Measurements from ENCODE around the gene SPTLC3. TPM values are rescaled to one million over a fixed set of nuclear protein-coding genes. Genes with fewer than 3 reads are reported as not detected.

Gene SPTLC3
- total and polyA plus RNA-seq, 2 donors (not counting 1 experiment from before 2014, with no cell fraction given): not detected

- Histone ChIP-seq H3K27me3 (replicated peaks in 1 of 4; ENCODE audit: control extremely low read depth in 1 of 4, control insufficient read depth in 3 of 4, insufficient read depth in 4 of 4, low read length in 3 of 4) (no peaks in the 10 kb centered on the region), H2AFZ (ENCODE audit: insufficient read depth, low read depth, low read length, poor library complexity, severe bottlenecking) (no peak overlapping the region), H3K4me2 (replicated peaks; ENCODE audit: low read depth, low read length, poor library complexity, severe bottlenecking) (no peak overlapping the region), H3K79me2 (ENCODE audit: control insufficient read depth, insufficient read depth, low read length) (no peaks in the 10 kb centered on the region), H3K4me3 (ENCODE audit: control extremely low read depth in 1 of 5, extremely low read depth in 1 of 5, insufficient read depth in 1 of 5, low read depth in 2 of 5, low read length in 4 of 5) (no peak overlapping the region), H3K9ac (ENCODE audit: low read length) (no peak overlapping the region), H3K9me3 (ENCODE audit: control extremely low read depth in 1 of 3, control insufficient read depth in 2 of 3, insufficient read depth in 1 of 3, low read length in 2 of 3) (no peaks in the 10 kb centered on the region), H3K36me3 (replicated peaks in 1 of 2; ENCODE audit: control extremely low read depth in 1 of 2, control insufficient read depth in 1 of 2, extremely low read depth in 1 of 2, insufficient read depth in 2 of 2, low read length in 1 of 2) (no peaks in the 10 kb centered on the region), H3K27ac (ENCODE audit: low read length in 2 of 2) (no peak overlapping the region), H3K4me1 (ENCODE audit: control insufficient read depth in 2 of 2, insufficient read depth in 2 of 2, low read length in 2 of 2) (no peaks in the 10 kb centered on the region), H4K20me1 (ENCODE audit: control insufficient read depth, insufficient read depth, low read length, poor library complexity, severe bottlenecking) (no peaks in the 10 kb centered on the region)
- no peaks in the 10 kb centered on the region for H3K9me3 Mint-ChIP-seq (ENCODE audit: insufficient read depth)
- WGBS (ENCODE audit: insufficient coverage): no CpG with 5 or more reads among the region's 1 CpG
- peaks cover 8% of the 10 kb centered on the region for H3K27me3 Mint-ChIP-seq
- POLR2A ChIA-PET: no interaction called here
- no peak for TF ChIP-seq EZH2 (IDR thresholded peaks at IDR 0.05; ENCODE audit: borderline replicate concordance, insufficient read depth, low read depth, low read length, poor library complexity, severe bottlenecking)
- TF ChIP-seq CTCF (IDR thresholded peaks at IDR 0.05): no peak
- no peak for ATAC-seq (ENCODE audit: low read depth)
- H3K4me3 Mint-ChIP-seq: no peak overlapping the region
- intact Hi-C loops (cut with micrococcal nuclease): no loop called here
- H3K4me1 Mint-ChIP-seq: peaks cover 2% of the 10 kb centered on the region
- H3K27ac Mint-ChIP-seq: no peak overlapping the region
- CTCF ChIA-PET: no interaction called here
- DNase-seq: no peak
These were observed 37.6 kb downstream of the SPTLC3 start for GRCh38 chr20:13046409-13046808.

- no peak overlapping the region for H3K4me3 Mint-ChIP-seq
- no peak for DNase-seq
- Histone ChIP-seq H3K9ac (ENCODE audit: low read length) (no peak overlapping the region), H4K20me1 (ENCODE audit: control insufficient read depth, insufficient read depth, low read length, poor library complexity, severe bottlenecking) (no peaks in the 10 kb centered on the region), H3K4me2 (replicated peaks; ENCODE audit: low read depth, low read length, poor library complexity, severe bottlenecking) (no peak overlapping the region), H3K4me3 (ENCODE audit: control extremely low read depth in 1 of 5, extremely low read depth in 1 of 5, insufficient read depth in 1 of 5, low read depth in 2 of 5, low read length in 4 of 5) (no peak overlapping the region), H3K36me3 (replicated peaks in 1 of 2; ENCODE audit: control extremely low read depth in 1 of 2, control insufficient read depth in 1 of 2, extremely low read depth in 1 of 2, insufficient read depth in 2 of 2, low read length in 1 of 2) (no peaks in the 10 kb centered on the region), H3K27ac (ENCODE audit: low read length in 2 of 2) (no peak overlapping the region), H3K27me3 (replicated peaks in 1 of 4; ENCODE audit: control extremely low read depth in 1 of 4, control insufficient read depth in 3 of 4, insufficient read depth in 4 of 4, low read length in 3 of 4) (no peaks in the 10 kb centered on the region), H3K4me1 (ENCODE audit: control insufficient read depth in 2 of 2, insufficient read depth in 2 of 2, low read length in 2 of 2) (no peaks in the 10 kb centered on the region), H3K9me3 (ENCODE audit: control extremely low read depth in 1 of 3, control insufficient read depth in 2 of 3, insufficient read depth in 1 of 3, low read length in 2 of 3) (no peaks in the 10 kb centered on the region), H2AFZ (ENCODE audit: insufficient read depth, low read depth, low read length, poor library complexity, severe bottlenecking) (no peak overlapping the region), H3K79me2 (ENCODE audit: control insufficient read depth, insufficient read depth, low read length) (no peaks in the 10 kb centered on the region)
- 67% methylated on average over 3 of the region's 3 CpGs for WGBS (ENCODE audit: insufficient coverage)
- no peak overlapping the region for H3K27ac Mint-ChIP-seq
- CTCF ChIA-PET: no interaction called here
- POLR2A ChIA-PET: no interaction called here
- TF ChIP-seq EZH2 (IDR thresholded peaks at IDR 0.05; ENCODE audit: borderline replicate concordance, insufficient read depth, low read depth, low read length, poor library complexity, severe bottlenecking): no peak
- TF ChIP-seq CTCF (IDR thresholded peaks at IDR 0.05): no peak
- H3K4me1 Mint-ChIP-seq: no peaks in the 10 kb centered on the region
- no peak for ATAC-seq (ENCODE audit: low read depth)
- H3K9me3 Mint-ChIP-seq (ENCODE audit: insufficient read depth): no peaks in the 10 kb centered on the region
- intact Hi-C loops (cut with micrococcal nuclease): no loop called here
- H3K27me3 Mint-ChIP-seq: no peaks in the 10 kb centered on the region
These were observed 45.2 kb downstream of the SPTLC3 start for GRCh38 chr20:13054011-13054410.
